ENCODE data around the gene PLCB1. TPM values are rescaled to one million over a fixed set of nuclear protein-coding genes. Genes with fewer than 3 reads are reported as not detected.

Gene PLCB1
- total and polyA plus RNA-seq, 8 donors = 8.8 to 27.7 (median 19.2) TPM

- H3K4me1 ChIP-seq = no peaks in the 10 kb centered on the region
- no peak for DNase-seq
- intact Hi-C loops (cut with DNase I) = no loop called here
- no peak overlapping the region for H3K4me3 ChIP-seq
- H3K27ac ChIP-seq = no peak overlapping the region
- H3K36me3 ChIP-seq = no peaks in the 10 kb centered on the region
- H3K27me3 ChIP-seq = no peaks in the 10 kb centered on the region
- ATAC-seq = no peak
- no peaks in the 10 kb centered on the region for H3K9me3 ChIP-seq
- no peak for TF ChIP-seq CTCF (IDR thresholded peaks at IDR 0.05)
Observed at GRCh38 chr20:8296536-8296935, 164.5 kb downstream of the PLCB1 start.

GRCh38 chr20:8298426-8299043 lies 166.5 kb downstream of the PLCB1 start:
- H3K27me3 ChIP-seq = no peaks in the 10 kb centered on the region
- no peaks in the 10 kb centered on the region for H3K9me3 ChIP-seq
- no peaks in the 10 kb centered on the region for H3K4me1 ChIP-seq
- DNase-seq (no peak), ATAC-seq (no peak)
- no peaks in the 10 kb centered on the region for H3K36me3 ChIP-seq
- no peak overlapping the region for H3K27ac ChIP-seq
- intact Hi-C loops (cut with DNase I) = no loop called here
- no peak for TF ChIP-seq CTCF (IDR thresholded peaks at IDR 0.05)
- H3K4me3 ChIP-seq = no peak overlapping the region

GRCh38 chr20:8299921-8300320 lies 167.9 kb downstream of the PLCB1 start:
- no peak overlapping the region for H3K4me3 ChIP-seq
- H3K27me3 ChIP-seq = no peaks in the 10 kb centered on the region
- H3K27ac ChIP-seq = no peak overlapping the region
- TF ChIP-seq CTCF (IDR thresholded peaks at IDR 0.05) = no peak
- no peaks in the 10 kb centered on the region for H3K4me1 ChIP-seq
- intact Hi-C loops (cut with DNase I) = no loop called here
- no peaks in the 10 kb centered on the region for H3K9me3 ChIP-seq
- H3K36me3 ChIP-seq = no peaks in the 10 kb centered on the region
- DNase-seq = no peak
- ATAC-seq = no peak

GRCh38 chr20:8301655-8302054 lies 169.6 kb downstream of the PLCB1 start:
- no peak overlapping the region for H3K27ac ChIP-seq
- H3K27me3 ChIP-seq = no peaks in the 10 kb centered on the region
- no peaks in the 10 kb centered on the region for H3K4me1 ChIP-seq
- no peaks in the 10 kb centered on the region for H3K9me3 ChIP-seq
- no peak overlapping the region for H3K4me3 ChIP-seq
- ATAC-seq (no peak), DNase-seq (no peak)
- TF ChIP-seq CTCF (IDR thresholded peaks at IDR 0.05) = no peak
- intact Hi-C loops (cut with DNase I) = no loop called here
- no peaks in the 10 kb centered on the region for H3K36me3 ChIP-seq

GRCh38 chr20:8303651-8304050 lies 171.6 kb downstream of the PLCB1 start:
- Histone ChIP-seq H3K9me3 (no peaks in the 10 kb centered on the region), H3K27me3 (no peaks in the 10 kb centered on the region), H3K4me1 (no peaks in the 10 kb centered on the region), H3K27ac (no peak overlapping the region), H3K4me3 (no peak overlapping the region), H3K36me3 (no peaks in the 10 kb centered on the region)
- DNase-seq (no peak), ATAC-seq (no peak)
- no peak for TF ChIP-seq CTCF (IDR thresholded peaks at IDR 0.05)
- intact Hi-C loops (cut with DNase I) = no loop called here
